ENCODE measurements around the gene OR52K1.

- no peak for TF ChIP-seq CTCF (conservative IDR thresholded peaks at IDR 0.05; ENCODE audit: low read length)
- no peak for TF ChIP-seq EZH2phosphoT487 (IDR thresholded peaks at IDR 0.05; ENCODE audit: borderline replicate concordance)
These were observed 27.0 kb upstream of the OR52K1 start for GRCh38 chr11:4455419-4455818.

All from Loucy (cell line).